ENCODE results near the gene IFITM5. TPM values are rescaled to one million over a fixed set of nuclear protein-coding genes. Genes with fewer than 3 reads are reported as not detected.
A peak's percentile ranks its signal among the peaks of the same experiment; 100 is the strongest.
"Not testable (repeated sequence)": the region's sequence is repeated elsewhere in the genome, so short reads cannot be mapped to it uniquely, and the experiment has no call there.

Gene IFITM5
- total and polyA plus RNA-seq, 4 donors, result 0.29 TPM; not detected in 3

- H3K4me1 ChIP-seq (ENCODE audit: control insufficient read depth, insufficient read depth, low read length), result peaks cover 28% of the 10 kb centered on the region
Observed at GRCh38 chr11:328516-329100, 29.3 kb upstream of the IFITM5 start.

GRCh38 chr11:328012-328411, 28.7 kb upstream of the IFITM5 start:
- Histone ChIP-seq H3K4me1 (ENCODE audit: control insufficient read depth, insufficient read depth, low read length) (peaks cover 28% of the 10 kb centered on the region), H3K4me3 (ENCODE audit: low read depth, low read length) (no peak overlapping the region), H3K27ac (ENCODE audit: low read depth, low read length) (no peak overlapping the region), H3K27me3 (ENCODE audit: control insufficient read depth, insufficient read depth, low read length) (no peaks in the 10 kb centered on the region), H3K9me3 (ENCODE audit: control insufficient read depth, insufficient read depth, low read length) (no peaks in the 10 kb centered on the region), H3K36me3 (ENCODE audit: control insufficient read depth, insufficient read depth, low read length) (peaks cover 3% of the 10 kb centered on the region)
- WGBS (ENCODE audit: insufficient coverage), result 100% methylated on average over 11 of the region's 13 CpGs
- no peak for DNase-seq (ENCODE audit: low read depth in 4 of 6, low spot score in 6 of 6)

More at GRCh38 chr11:328516-329100, 29.3 kb upstream of the IFITM5 start:
- not testable (repeated sequence) for H3K9me3 ChIP-seq (ENCODE audit: control insufficient read depth, insufficient read depth, low read length); DNase-seq (ENCODE audit: low read depth in 4 of 6, low spot score in 6 of 6); H3K36me3 ChIP-seq (ENCODE audit: control insufficient read depth, insufficient read depth, low read length); H3K27me3 ChIP-seq (ENCODE audit: control insufficient read depth, insufficient read depth, low read length); H3K27ac ChIP-seq (ENCODE audit: low read depth, low read length); H3K4me3 ChIP-seq (ENCODE audit: low read depth, low read length)
- 100% methylated on average over 4 of the region's 15 CpGs for WGBS (ENCODE audit: insufficient coverage)

GRCh38 chr11:327581-327923, 28.2 kb upstream of the IFITM5 start:
- Histone ChIP-seq H3K4me1 (ENCODE audit: control insufficient read depth, insufficient read depth, low read length) (peaks cover 28% of the 10 kb centered on the region), H3K27ac (ENCODE audit: low read depth, low read length) (peak overlapping the region; percentile 74), H3K4me3 (ENCODE audit: low read depth, low read length) (no peak overlapping the region), H3K36me3 (ENCODE audit: control insufficient read depth, insufficient read depth, low read length) (peaks cover 3% of the 10 kb centered on the region), H3K9me3 (ENCODE audit: control insufficient read depth, insufficient read depth, low read length) (no peaks in the 10 kb centered on the region), H3K27me3 (ENCODE audit: control insufficient read depth, insufficient read depth, low read length) (no peaks in the 10 kb centered on the region)
- WGBS (ENCODE audit: insufficient coverage), result no CpG with 5 or more reads among the region's 3 CpGs
- DNase-seq (ENCODE audit: low read depth in 4 of 6, low spot score in 6 of 6), result no peak

DNA sequence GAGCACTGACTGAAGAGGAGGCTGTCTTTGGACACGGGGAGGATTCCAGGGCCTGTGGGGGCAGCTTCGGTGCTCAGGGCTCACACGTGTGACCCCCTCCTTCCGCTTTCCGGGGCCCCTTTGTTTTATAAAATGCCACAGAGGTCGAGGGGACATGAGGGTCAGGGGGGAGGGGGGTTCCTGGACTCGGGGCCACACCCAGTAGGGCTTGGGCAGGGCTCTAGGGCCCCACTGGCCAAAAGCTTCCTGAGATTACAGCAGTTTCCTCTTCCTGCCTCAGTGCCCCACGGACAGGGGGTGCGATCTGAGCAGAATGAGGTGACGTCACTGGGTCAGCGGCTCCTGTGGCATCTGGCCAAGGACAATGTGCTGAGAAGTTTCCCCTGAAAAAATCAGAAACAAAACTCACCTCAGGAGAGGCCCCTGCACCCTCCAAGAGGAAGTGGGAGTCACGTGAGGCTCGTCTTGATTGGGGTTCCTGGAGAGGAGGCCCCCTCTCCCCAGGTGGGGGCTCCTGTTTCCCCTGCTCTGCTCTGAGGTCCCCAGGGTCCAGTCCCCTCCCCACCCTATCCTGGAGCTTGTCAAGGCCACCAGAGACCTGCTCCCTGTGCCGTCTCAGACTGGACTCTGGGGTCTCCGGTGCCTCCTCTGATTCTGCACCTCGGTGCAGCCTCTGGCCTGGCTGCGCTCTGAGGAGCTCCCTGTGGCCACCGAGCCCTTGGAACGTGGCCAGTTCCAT, 27.7 kb upstream of the IFITM5 start:
- peak overlapping the region; percentile 74 for H3K27ac ChIP-seq (ENCODE audit: low read depth, low read length)
- peaks cover 28% of the 10 kb centered on the region for H3K4me1 ChIP-seq (ENCODE audit: control insufficient read depth, insufficient read depth, low read length)
- H3K27me3 ChIP-seq (ENCODE audit: control insufficient read depth, insufficient read depth, low read length), result no peaks in the 10 kb centered on the region
- peaks cover 3% of the 10 kb centered on the region for H3K36me3 ChIP-seq (ENCODE audit: control insufficient read depth, insufficient read depth, low read length)
- no peak overlapping the region for H3K4me3 ChIP-seq (ENCODE audit: low read depth, low read length)
- peak in 1 of 6 donors; percentile 68 for DNase-seq (ENCODE audit: low read depth in 4 of 6, low spot score in 6 of 6)
- no peaks in the 10 kb centered on the region for H3K9me3 ChIP-seq (ENCODE audit: control insufficient read depth, insufficient read depth, low read length)
- WGBS (ENCODE audit: insufficient coverage), result 49% methylated on average over 16 of the region's 19 CpGs

- DNase-seq (ENCODE audit: low read depth in 4 of 6, low spot score in 6 of 6), result no peak
- Histone ChIP-seq H3K27me3 (ENCODE audit: control insufficient read depth, insufficient read depth, low read length) (no peaks in the 10 kb centered on the region), H3K4me1 (ENCODE audit: control insufficient read depth, insufficient read depth, low read length) (peaks cover 28% of the 10 kb centered on the region), H3K27ac (ENCODE audit: low read depth, low read length) (peak overlapping the region; percentile 74), H3K36me3 (ENCODE audit: control insufficient read depth, insufficient read depth, low read length) (peaks cover 3% of the 10 kb centered on the region), H3K9me3 (ENCODE audit: control insufficient read depth, insufficient read depth, low read length) (no peaks in the 10 kb centered on the region), H3K4me3 (ENCODE audit: low read depth, low read length) (no peak overlapping the region)
- WGBS (ENCODE audit: insufficient coverage), result 83% methylated on average over 3 of the region's 6 CpGs
Observed at GRCh38 chr11:326592-326841, 27.2 kb upstream of the IFITM5 start.

GRCh38 chr11:325796-326591, 26.7 kb upstream of the IFITM5 start:
- Histone ChIP-seq H3K27ac (ENCODE audit: low read depth, low read length) (peak overlapping the region; percentile 74), H3K36me3 (ENCODE audit: control insufficient read depth, insufficient read depth, low read length) (peaks cover 3% of the 10 kb centered on the region), H3K4me1 (ENCODE audit: control insufficient read depth, insufficient read depth, low read length) (peaks cover 28% of the 10 kb centered on the region), H3K4me3 (ENCODE audit: low read depth, low read length) (no peak overlapping the region), H3K9me3 (ENCODE audit: control insufficient read depth, insufficient read depth, low read length) (no peaks in the 10 kb centered on the region), H3K27me3 (ENCODE audit: control insufficient read depth, insufficient read depth, low read length) (no peaks in the 10 kb centered on the region)
- WGBS (ENCODE audit: insufficient coverage), result 86% methylated on average over 29 of the region's 30 CpGs
- DNase-seq (ENCODE audit: low read depth in 4 of 6, low spot score in 6 of 6), result no peak

DNA sequence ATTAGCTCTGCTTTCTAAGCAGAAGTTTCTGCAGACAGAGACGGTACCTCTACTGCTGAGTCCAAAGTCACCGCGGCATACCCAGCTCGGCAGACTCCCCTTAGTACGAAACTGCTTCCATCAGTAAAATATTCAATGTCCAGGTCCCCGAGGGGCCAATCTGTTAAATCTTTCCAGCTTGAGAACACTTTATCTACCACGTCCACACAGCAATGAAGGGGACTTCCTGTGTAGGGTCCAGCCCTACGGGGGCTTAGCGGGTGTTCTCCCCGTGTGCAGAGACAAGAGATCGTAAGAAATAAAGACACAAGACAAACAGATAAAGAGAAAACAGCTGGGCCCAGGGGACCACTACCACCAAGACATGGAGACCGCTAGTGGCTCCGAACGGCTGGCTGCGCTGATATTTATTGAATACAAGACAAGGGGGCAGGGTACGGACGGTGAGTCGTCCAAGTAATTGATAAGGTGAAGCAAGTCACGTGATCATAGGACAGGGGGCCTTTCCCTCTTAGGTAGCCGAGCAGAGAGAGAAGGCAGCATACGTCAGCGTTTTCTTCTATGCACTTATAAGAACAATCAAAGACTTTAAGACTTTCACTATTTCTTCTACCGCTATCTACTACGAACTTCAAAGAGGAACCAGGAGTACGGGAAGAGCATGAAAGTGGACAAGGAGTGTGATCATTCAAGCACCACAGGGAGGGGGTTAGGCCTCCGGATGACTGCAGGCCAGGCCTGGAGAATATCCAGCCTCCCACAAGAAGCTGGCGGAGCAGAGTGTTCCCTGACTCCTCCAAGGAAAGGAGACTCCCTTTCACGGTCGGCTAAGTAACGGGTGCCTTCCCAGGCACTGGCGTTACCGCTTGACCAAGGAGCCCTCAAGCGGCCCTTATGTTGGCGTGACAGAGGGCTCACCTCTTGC, 25.5 kb upstream of the IFITM5 start:
- WGBS (ENCODE audit: insufficient coverage), result 60% methylated on average over 14 of the region's 34 CpGs
- DNase-seq (ENCODE audit: low read depth in 4 of 6, low spot score in 6 of 6); H3K27me3 ChIP-seq (ENCODE audit: control insufficient read depth, insufficient read depth, low read length); H3K36me3 ChIP-seq (ENCODE audit: control insufficient read depth, insufficient read depth, low read length); H3K9me3 ChIP-seq (ENCODE audit: control insufficient read depth, insufficient read depth, low read length); H3K4me3 ChIP-seq (ENCODE audit: low read depth, low read length): not testable (repeated sequence)
- Histone ChIP-seq H3K27ac (ENCODE audit: low read depth, low read length) (peak overlapping the region; percentile 61), H3K4me1 (ENCODE audit: control insufficient read depth, insufficient read depth, low read length) (peaks cover 28% of the 10 kb centered on the region)

- Histone ChIP-seq H3K36me3 (ENCODE audit: control insufficient read depth, insufficient read depth, low read length) (peaks cover 2% of the 10 kb centered on the region), H3K4me1 (ENCODE audit: control insufficient read depth, insufficient read depth, low read length) (peaks cover 34% of the 10 kb centered on the region), H3K27ac (ENCODE audit: low read depth, low read length) (peak overlapping the region; percentile 61), H3K4me3 (ENCODE audit: low read depth, low read length) (no peak overlapping the region), H3K27me3 (ENCODE audit: control insufficient read depth, insufficient read depth, low read length) (peaks cover 3% of the 10 kb centered on the region), H3K9me3 (ENCODE audit: control insufficient read depth, insufficient read depth, low read length) (no peaks in the 10 kb centered on the region)
- no peak for DNase-seq (ENCODE audit: low read depth in 4 of 6, low spot score in 6 of 6)
- WGBS (ENCODE audit: insufficient coverage), result 58% methylated on average over 8 of the region's 11 CpGs
Observed at GRCh38 chr11:324156-324555, 24.8 kb upstream of the IFITM5 start.

- peak overlapping the region; percentile 62 for H3K4me3 ChIP-seq (ENCODE audit: low read depth, low read length)
- no CpG with 5 or more reads among the region's 10 CpGs for WGBS (ENCODE audit: insufficient coverage)
- H3K4me1 ChIP-seq (ENCODE audit: control insufficient read depth, insufficient read depth, low read length), result peaks cover 22% of the 10 kb centered on the region
- H3K36me3 ChIP-seq (ENCODE audit: control insufficient read depth, insufficient read depth, low read length); H3K9me3 ChIP-seq (ENCODE audit: control insufficient read depth, insufficient read depth, low read length); DNase-seq (ENCODE audit: low read depth in 4 of 6, low spot score in 6 of 6): not testable (repeated sequence)
- peaks cover 31% of the 10 kb centered on the region for H3K27me3 ChIP-seq (ENCODE audit: control insufficient read depth, insufficient read depth, low read length)
- H3K27ac ChIP-seq (ENCODE audit: low read depth, low read length), result peak overlapping the region; percentile 87
Observed at GRCh38 chr11:319888-320273, 20.6 kb upstream of the IFITM5 start.
